CD4-positive, alpha-beta T cell (primary cell): ENCODE data around the gene BET1. TPM values are rescaled to one million over a fixed set of nuclear protein-coding genes. Genes with fewer than 3 reads are reported as not detected.

Source experiments
- ATAC-seq: fragments of 200-7000 bp; cut with Tn5 transposase; one replicate; pipeline ENCODE4 v1.10.0; 2022; ENCODE audit warnings: mild to moderate bottlenecking; ENCODE audit not compliant: poor library complexity
- CTCF ChIA-PET: fragments of 350-600 bp; sonication (Branson Sonifier 250); formaldehyde crosslinking; loops from one replicate; lab custom pipeline; 2021; ENCODE audit warnings: antibody characterized with exemption, inconsistent platforms; lab: Charles Lee
- POLR2A ChIA-PET: fragments of 350-600 bp; sonication (Branson Sonifier 250); formaldehyde crosslinking; loops from one replicate; lab custom pipeline; 2021; ENCODE audit warnings: antibody characterized with exemption, inconsistent platforms; lab: Charles Lee
- DNase-seq, 14 experiments: peaks; one replicate each; pipeline ENCODE4 v3.0.0-alpha.2; 2013 to 2020; ENCODE audit warnings: mixed read lengths in 2 of 14
- H3K27ac ChIP-seq, 2 donors: one replicate each; pipeline versions ENCODE4 v1.5.1 to v1.7.0; 2013; ENCODE audit warnings: low read length in 2 of 2, low read depth in 1 of 2, mild to moderate bottlenecking in 1 of 2
- H3K27me3 ChIP-seq, 2 experiments: 1 replicate in 1 of 2; 2 replicates in 1 of 2; pipeline versions ENCODE4 v1.6.1 to v1.7.0; 2013; ENCODE audit warnings: low read length in 2 of 2, control low read depth in 1 of 2, mild to moderate bottlenecking in 1 of 2, moderate library complexity in 1 of 2; ENCODE audit not compliant: insufficient read depth in 2 of 2, control insufficient read depth in 1 of 2
- H3K36me3 ChIP-seq: one replicate; pipeline ENCODE4 v1.6.1; 2013; ENCODE audit warnings: low read length, control low read depth; ENCODE audit not compliant: insufficient read depth
- H3K4me1 ChIP-seq: one replicate; pipeline ENCODE4 v1.6.1; 2013; ENCODE audit warnings: low read length, control low read depth; ENCODE audit not compliant: insufficient read depth
- H3K4me3 ChIP-seq: one replicate; pipeline ENCODE4 v1.5.1; 2013; ENCODE audit warnings: mild to moderate bottlenecking, low read length, moderate library complexity
- H3K9me3 ChIP-seq, 2 experiments: 1 replicate in 1 of 2; 2 replicates in 1 of 2; pipeline versions ENCODE4 v1.6.1 to v1.7.0; 2013; ENCODE audit warnings: low read length in 2 of 2, mild to moderate bottlenecking in 2 of 2, control low read depth in 1 of 2, moderate library complexity in 1 of 2; ENCODE audit not compliant: control insufficient read depth in 1 of 2, insufficient read depth in 1 of 2
- H3K27ac Mint-ChIP-seq: one replicate; pipeline ENCODE4 v1.8.0; 2020; ENCODE audit warnings: mixed read lengths
- H3K27me3 Mint-ChIP-seq: one replicate; pipeline ENCODE4 v1.8.0; 2021; ENCODE audit warnings: mixed read lengths
- H3K36me3 Mint-ChIP-seq: one replicate; pipeline ENCODE4 v1.8.0; 2021; ENCODE audit warnings: low read depth, mixed read lengths
- H3K4me1 Mint-ChIP-seq: one replicate; pipeline ENCODE4 v1.8.0; 2021; ENCODE audit warnings: low read depth, mixed read lengths
- H3K4me3 Mint-ChIP-seq: one replicate; pipeline ENCODE4 v1.8.0; 2020; ENCODE audit warnings: mild to moderate bottlenecking, mixed read lengths
- H3K9me3 Mint-ChIP-seq: one replicate; pipeline ENCODE4 v1.8.0; 2020; ENCODE audit warnings: mixed read lengths
- CTCF ChIP-seq: fragments of 200-600 bp; IDR thresholded peaks from one replicate; pipeline ENCODE4 v1.8.0; 2022; ENCODE audit warnings: antibody characterized with exemption, mild to moderate bottlenecking
- intact Hi-C, 2 experiments: fragments of 100-400 bp; cut with DNase I in 1 of 2; cut with micrococcal nuclease in 1 of 2; formaldehyde crosslinking; loops; one replicate each; pipeline versions ENCODE4 v1.15.1 to v1.9.0; 2023 to 2025; cut with DNase I, micrococcal nuclease
- total RNA-seq, 174 experiments: library from RNA in 2 of 174; stranded (reverse) in 2 of 174; gene quantifications; one replicate each; pipeline ENCODE4 v1.2.3 and lab custom pipeline; 2021 to 2026

The BET1 gene
- total RNA-seq, 2 experiments from 2014 or later, result 7.4 to 9.5 TPM

- no peak for TF ChIP-seq CTCF
- Histone ChIP-seq H3K4me3 (no peak overlapping the region), H3K27ac (no peak overlapping the region), H3K36me3 (no peaks in the 10 kb centered on the region), H3K9me3 (no peaks in the 10 kb centered on the region), H3K27me3 (peaks cover 7% of the 10 kb centered on the region in 2 experiments), H3K4me1 (no peaks in the 10 kb centered on the region)
- DNase-seq, result peak in 2 of 14 experiments; percentile 16 to 25
- intact Hi-C loops, result no loop called here
- H3K27ac Mint-ChIP-seq, result no peak overlapping the region
- no peaks in the 10 kb centered on the region for H3K36me3 Mint-ChIP-seq
- H3K9me3 Mint-ChIP-seq, result no peaks in the 10 kb centered on the region
- H3K27me3 Mint-ChIP-seq, result peaks cover 51% of the 10 kb centered on the region
- no peak overlapping the region for H3K4me3 Mint-ChIP-seq
- H3K4me1 Mint-ChIP-seq, result no peaks in the 10 kb centered on the region
- POLR2A ChIA-PET, result no interaction called here
- CTCF ChIA-PET, result no interaction called here
- ATAC-seq, result no peak
These were observed 39.1 kb upstream of the BET1 start for GRCh38 chr7:94043299-94043698.

- no peak overlapping the region for H3K4me3 ChIP-seq
- no peak for ATAC-seq
- Mint-ChIP-seq H3K9me3 (no peaks in the 10 kb centered on the region), H3K27me3 (peaks cover 44% of the 10 kb centered on the region), H3K4me3 (no peak overlapping the region), H3K4me1 (no peaks in the 10 kb centered on the region), H3K36me3 (no peaks in the 10 kb centered on the region), H3K27ac (no peak overlapping the region)
- no peak for TF ChIP-seq CTCF
- H3K27ac ChIP-seq, result no peak overlapping the region
- peaks cover 7% of the 10 kb centered on the region in 2 experiments for H3K27me3 ChIP-seq
- H3K9me3 ChIP-seq, result no peaks in the 10 kb centered on the region
- CTCF ChIA-PET, result no interaction called here
- DNase-seq, result no peak
- no peaks in the 10 kb centered on the region for H3K36me3 ChIP-seq
- intact Hi-C loops, result no loop called here
- H3K4me1 ChIP-seq, result no peaks in the 10 kb centered on the region
- POLR2A ChIA-PET, result no interaction called here
These were observed 38.2 kb upstream of the BET1 start for GRCh38 chr7:94042381-94042780.

- no peaks in the 10 kb centered on the region for H3K4me1 Mint-ChIP-seq
- DNase-seq (no peak), ATAC-seq (no peak)
- H3K27ac ChIP-seq, result no peak overlapping the region
- ChIA-PET CTCF (no interaction called here), POLR2A (no interaction called here)
- no peak overlapping the region for H3K4me3 Mint-ChIP-seq
- H3K27me3 Mint-ChIP-seq, result peaks cover 40% of the 10 kb centered on the region
- no peak for TF ChIP-seq CTCF
- intact Hi-C loops, result no loop called here
- no peak overlapping the region for H3K4me3 ChIP-seq
- no peaks in the 10 kb centered on the region for H3K9me3 Mint-ChIP-seq
- peaks cover 7% of the 10 kb centered on the region in 2 experiments for H3K27me3 ChIP-seq
- H3K4me1 ChIP-seq, result no peaks in the 10 kb centered on the region
- H3K27ac Mint-ChIP-seq, result no peak overlapping the region
- no peaks in the 10 kb centered on the region for H3K36me3 Mint-ChIP-seq
- no peaks in the 10 kb centered on the region for H3K9me3 ChIP-seq
- no peaks in the 10 kb centered on the region for H3K36me3 ChIP-seq
These were observed 37.4 kb upstream of the BET1 start for GRCh38 chr7:94041529-94041928.
